Midbrain (tissue), 1 donor: ENCODE measurements around the gene ISG15.
"Not testable (repeated sequence)": the region's sequence is repeated elsewhere in the genome, so short reads cannot be mapped to it uniquely, and the experiment has no call there.

ENCODE experiments used
- DNase-seq: peaks from one replicate; lab custom pipeline; 2025; lab: John Stamatoyannopoulos, UW

Gene ISG15

DNA sequence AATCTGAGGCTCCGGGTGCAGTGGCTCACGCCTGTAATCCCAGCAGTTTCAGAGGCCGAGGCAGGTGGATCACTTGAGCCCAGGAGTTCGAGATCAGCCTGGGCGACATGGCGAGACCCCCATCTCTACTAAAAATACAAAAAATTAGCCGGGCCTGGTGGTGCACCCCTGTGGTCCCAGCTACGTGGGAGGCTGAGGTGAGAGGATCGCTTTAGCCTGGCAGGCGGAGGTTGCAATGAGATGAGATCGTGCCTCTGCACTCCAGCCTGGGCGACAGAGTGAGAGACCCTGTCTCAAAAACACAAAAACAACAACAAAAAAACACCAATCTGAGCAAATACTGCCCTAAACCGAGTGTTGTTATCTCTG lies 577 bp upstream of the ISG15 start:
- not testable (repeated sequence) for DNase-seq

DNA sequence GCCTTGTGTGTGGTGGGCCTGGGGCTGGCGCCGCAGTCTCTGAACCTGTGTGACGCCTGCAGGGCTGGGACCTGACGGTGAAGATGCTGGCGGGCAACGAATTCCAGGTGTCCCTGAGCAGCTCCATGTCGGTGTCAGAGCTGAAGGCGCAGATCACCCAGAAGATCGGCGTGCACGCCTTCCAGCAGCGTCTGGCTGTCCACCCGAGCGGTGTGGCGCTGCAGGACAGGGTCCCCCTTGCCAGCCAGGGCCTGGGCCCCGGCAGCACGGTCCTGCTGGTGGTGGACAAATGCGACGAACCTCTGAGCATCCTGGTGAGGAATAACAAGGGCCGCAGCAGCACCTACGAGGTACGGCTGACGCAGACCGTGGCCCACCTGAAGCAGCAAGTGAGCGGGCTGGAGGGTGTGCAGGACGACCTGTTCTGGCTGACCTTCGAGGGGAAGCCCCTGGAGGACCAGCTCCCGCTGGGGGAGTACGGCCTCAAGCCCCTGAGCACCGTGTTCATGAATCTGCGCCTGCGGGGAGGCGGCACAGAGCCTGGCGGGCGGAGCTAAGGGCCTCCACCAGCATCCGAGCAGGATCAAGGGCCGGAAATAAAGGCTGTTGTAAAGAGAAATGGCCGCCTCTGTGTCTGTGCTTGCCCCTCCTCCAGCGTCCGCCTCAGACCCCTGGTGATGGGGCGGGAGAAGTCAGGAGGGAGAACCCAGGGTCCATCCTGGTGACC lies 788 bp downstream of the ISG15 start:
- no peak for DNase-seq

DNA sequence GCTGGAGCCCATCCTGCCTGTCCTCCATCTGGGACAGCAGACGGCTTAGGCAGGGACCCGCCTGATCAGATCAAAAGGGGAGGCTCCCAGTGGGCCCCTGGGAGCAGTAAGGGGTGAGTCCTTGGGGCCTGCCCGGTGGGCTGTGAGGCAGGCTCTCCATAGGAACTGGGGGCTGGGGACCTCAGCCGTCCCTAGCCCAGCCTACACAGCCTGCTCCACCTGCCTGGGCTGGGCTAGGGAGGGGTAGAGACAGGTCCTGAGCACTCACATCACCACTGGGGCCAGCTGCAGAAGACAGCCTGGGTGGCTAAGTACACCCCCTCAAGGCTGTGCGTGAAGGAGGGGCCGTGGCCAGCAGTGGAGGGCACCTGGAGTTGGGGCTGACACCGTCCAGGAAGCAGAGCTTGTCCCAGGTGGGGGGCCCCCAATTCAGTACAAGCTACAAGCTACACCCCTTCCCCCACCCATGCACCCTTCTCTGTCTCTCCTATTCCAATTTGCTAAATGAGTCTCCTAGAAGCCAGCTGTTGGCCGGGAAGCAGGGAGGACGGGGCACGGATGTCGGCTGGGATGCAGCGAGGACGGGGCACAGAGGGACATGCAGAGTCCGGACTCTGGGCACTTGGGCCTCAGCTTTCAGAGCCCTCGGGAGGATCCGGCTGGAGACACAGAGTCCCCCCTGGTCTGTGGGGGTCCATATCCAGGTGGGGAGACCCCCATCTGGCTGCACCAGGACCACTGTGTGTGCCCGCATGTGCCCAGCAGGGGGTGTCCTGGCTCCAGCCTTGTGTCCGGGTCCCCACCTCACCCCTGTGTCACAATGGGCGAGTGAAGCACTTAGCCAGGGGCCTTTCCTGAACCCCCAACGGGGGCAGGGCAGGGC lies 1.7 kb downstream of the ISG15 start:
- DNase-seq, result no peak

DNA sequence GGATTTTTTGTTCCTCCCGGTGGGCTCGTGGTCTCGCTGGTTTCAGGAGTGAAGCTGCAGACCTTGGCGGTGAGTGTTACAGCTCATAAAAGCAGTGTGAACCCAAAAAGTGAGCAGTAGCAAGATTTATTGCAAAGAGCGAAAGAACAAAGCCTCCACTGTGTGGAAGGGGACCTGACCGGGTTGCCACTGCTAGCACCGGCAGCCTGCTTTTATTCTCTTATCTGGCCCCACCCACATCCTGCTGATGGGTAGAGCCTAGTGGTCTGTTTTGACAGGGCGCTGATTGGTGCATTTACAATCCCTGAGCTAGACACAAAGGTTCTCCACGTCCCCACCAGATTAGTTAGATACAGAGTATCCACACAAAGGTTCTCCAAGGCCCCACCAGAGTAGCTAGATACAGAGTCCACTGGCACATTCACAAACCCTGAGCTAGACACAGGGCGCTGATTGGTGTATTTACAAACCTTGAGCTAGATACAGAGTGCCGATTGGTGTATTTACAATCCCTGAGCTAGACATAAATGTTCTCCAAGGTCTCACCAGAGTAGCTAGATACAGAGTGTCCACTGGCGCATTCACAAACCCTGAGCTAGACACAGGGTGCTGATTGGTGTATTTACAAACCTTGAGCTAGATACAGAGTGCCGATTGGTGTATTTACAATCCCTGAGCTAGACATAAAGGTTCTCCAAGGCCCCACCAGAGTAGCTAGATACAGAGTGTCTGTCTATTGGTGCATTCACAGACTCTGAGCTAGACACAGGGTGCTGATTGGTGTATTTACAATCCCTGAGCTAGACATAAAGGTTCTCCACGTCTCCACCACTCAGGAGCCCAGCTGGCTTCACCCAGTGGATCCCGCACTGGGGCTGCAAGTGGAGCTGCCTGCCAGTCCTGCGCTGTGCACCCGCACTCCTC lies 4.4 kb downstream of the ISG15 start:
- DNase-seq, result not testable (repeated sequence)

DNA sequence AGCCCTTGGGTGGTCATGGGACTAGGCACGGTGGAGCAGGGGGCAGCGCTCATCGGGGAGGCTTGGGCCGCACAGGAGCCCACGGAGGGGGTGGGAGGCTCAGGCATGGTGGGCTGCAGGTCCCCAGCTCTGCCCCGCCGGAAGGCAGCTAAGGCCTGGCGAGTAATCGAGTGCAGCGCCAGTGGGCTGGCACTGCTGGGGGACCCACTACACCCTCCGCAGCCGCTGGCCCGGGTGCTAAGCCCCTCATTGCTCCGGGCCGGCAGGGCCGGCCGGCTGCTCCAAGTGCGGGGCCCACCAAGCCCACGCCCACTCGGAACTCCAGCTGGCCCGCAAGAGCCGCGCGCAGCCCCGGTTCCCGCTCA lies 5.0 kb downstream of the ISG15 start:
- not testable (repeated sequence) for DNase-seq

DNA sequence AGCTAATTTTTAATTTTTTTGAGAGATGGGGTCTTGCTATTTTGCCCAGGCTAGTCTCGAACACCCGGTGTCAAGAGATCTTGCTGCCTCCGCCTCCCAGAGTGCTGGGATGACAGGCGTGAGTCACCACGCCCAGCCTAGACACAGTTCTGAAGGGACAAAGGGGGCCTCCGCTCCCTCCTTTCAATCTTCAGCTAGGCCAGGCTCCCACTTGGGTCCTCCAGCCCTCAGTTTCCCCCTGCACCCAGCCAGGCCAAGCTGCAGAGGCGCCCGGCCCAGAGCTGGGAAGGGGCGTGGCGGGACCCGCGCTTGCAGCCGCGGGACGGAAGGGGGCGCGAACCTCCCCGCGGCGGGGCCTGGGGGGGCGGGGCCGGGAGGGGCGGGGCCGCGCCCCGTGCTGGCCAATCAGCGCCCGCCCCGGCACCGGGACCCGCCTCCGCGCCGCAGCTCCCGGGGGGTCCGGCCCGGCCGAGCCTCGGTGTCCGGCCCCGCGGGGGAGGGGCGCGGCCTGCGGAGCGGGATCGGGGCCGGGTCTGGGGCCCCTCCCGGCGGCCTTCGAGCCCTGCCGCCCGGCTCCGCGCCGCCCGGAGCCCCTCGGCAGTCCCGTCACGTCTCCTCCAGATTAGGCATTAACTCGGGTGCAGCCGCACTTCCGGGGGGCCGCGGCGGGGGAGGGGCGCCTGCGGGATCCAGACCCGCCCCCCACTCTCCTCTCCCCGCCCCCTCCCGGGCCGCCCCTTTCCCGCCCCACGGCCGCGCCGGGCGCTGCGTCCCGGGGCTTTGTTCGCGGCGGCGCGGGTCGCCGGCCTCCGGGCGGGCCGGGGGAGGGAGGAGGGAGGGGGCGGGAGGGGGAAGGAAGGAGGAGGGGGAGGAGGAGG lies 6.1 kb downstream of the ISG15 start:
- DNase-seq, result peak; percentile 86

DNA sequence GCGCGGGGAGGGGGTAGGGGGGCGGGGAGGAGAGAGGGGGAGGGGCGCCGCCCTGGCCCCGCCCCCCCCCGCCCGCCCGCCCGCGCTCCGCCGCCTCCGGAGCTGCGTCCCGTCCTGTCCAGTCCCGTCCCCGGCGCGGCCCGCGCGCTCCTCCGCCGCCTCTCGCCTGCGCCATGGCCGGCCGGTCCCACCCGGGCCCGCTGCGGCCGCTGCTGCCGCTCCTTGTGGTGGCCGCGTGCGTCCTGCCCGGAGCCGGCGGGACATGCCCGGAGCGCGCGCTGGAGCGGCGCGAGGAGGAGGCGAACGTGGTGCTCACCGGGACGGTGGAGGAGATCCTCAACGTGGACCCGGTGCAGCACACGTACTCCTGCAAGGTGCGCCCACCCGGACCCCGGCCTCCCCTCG lies 6.7 kb downstream of the ISG15 start, which contains the start of gene AGRN:
Gene AGRN (plus strand): TSS at position 121 of the 405 bp plus-strand sequence. CDS start 53 bp downstream, at position 174.
- no peak for DNase-seq

DNA sequence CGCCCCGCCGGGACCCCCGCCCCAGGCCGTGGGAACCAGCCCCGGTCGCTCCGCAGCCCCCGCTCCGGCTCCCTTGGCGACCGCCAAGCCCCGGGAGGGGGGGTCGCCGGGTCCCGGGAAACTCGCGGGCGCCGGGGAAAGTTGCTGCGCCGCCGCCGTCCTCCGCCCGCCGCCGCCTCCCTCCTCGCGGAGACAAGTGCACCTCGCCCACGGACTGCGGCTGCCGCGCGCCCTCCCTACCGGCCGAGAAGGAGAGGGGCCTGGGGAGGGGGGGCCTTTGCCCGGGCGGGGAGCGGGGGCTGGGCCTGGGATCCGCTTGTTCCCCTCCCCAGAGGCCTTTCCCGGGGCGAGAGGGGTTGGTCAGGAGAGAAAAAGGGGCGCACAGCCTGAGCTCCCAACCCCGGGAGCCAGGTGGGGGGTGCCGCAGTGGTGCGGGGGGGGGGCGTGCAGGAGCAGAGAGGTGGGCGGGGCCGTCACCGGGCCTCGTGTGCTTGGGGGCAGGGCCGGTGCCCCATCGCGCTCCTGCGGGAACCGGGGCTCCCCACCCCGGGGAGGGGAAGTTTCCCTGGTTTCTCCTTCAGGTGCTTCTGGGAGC lies 7.2 kb downstream of the ISG15 start:
- DNase-seq, result no peak

DNA sequence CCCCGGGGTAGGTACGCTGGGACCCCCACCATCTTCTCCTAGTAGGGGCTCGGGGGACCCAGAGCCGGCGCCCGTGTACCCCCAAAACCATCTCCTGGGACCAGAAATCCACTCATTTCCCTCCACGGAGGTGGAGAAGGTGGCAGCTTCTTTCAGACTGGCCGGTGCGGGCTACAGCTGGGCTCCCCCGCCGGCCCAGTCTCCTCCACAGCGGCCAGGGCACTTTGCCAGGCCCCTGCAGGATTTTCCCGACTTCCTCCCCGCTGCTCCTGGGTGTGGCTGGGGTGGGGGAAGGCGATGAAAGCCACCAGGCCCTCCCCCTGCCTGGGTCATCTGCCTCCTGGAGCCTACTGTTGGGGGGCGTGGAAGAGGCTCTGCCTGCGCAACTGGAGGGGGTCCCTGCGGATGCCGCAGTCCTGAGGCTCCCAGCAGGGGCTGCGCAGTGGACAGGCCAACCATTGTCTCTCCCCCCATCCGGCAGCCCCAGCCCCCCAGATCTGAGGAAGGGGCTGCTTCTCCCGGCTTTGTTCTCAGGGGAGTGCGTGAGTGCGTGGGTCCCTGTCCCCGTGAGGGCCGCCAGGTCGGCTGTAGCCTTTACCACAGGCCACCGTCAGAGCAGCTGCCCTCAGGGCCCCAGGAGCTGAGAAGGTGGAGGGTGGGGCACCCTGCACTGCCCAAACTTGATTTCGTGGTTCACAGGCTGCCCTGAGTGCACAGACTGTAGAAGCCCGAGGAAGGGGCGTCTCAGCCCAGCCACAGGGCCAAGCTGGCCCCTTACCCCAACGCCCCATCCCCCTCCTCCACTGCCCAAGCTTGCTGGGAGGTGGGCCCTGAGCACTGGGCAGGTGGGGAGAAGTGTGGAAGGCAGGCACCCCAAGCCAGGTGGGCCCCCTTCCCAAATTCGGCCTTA lies 8.0 kb downstream of the ISG15 start:
- DNase-seq, result no peak

DNA sequence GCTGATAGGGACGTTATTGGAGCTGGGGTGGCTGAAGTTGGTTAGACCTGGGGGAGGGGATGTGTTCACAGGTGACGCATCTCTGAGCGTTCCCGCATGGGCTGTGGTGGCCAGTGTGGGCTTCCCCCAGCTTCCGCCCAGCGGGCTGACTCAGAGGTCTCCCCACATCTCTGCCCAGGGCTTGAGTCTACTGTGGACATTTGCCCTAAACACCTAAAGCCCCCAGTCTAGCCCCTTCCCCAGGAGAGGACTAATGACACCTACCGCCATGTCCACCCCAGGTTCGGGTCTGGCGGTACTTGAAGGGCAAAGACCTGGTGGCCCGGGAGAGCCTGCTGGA lies 8.6 kb downstream of the ISG15 start:
- DNase-seq, result no peak

DNA sequence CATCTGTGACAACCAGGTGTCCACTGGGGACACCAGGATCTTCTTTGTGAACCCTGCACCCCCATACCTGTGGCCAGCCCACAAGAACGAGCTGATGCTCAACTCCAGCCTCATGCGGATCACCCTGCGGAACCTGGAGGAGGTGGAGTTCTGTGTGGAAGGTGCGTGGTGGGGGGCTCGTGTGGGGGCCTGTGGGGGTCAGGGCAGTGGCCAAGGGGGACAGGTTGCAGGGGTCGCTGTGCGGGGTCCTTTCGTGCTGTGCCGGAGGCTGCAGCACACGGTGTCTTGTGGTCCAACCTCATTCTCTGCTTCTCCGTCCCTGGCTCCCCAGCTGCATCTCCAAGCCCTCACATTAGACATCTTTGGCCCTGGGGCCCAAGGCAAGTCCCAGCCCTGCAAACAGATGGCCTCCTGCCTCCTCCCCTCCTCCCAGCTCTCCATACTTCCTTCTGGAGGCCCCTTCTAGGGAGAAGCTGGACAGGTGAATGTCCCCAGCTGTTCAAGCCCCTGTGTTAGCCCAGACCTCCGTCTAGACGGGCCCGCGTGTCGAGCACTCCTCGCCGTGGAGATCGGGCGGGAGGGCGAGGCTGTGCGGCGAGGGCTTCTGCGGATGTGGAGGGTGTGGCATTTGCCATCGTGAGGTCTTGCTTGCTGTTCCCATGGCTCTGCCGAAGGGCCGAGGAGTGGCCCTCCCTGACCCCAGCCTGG lies 9.2 kb downstream of the ISG15 start:
- DNase-seq, result no peak

DNA sequence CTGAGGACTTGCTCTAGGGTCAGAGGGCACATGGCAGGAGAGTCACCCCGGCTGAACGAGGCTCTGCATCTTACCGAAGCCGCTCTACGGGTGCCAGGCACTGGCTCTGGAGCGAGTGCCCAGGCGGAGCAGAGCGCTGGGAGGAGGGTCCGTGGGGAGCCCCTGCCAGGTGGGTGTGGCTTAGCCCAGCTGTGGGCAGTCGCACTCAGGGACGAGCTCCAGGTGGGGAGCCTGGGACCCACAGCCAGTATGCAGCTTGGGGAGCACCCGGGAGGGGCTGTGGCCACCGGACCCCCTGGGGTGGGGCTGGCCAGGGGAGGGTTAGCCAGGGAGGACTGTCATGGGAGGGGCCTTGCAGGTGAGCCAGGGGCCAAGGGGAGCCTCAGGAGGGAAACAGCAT lies 10.4 kb downstream of the ISG15 start:
- no peak for DNase-seq

DNA sequence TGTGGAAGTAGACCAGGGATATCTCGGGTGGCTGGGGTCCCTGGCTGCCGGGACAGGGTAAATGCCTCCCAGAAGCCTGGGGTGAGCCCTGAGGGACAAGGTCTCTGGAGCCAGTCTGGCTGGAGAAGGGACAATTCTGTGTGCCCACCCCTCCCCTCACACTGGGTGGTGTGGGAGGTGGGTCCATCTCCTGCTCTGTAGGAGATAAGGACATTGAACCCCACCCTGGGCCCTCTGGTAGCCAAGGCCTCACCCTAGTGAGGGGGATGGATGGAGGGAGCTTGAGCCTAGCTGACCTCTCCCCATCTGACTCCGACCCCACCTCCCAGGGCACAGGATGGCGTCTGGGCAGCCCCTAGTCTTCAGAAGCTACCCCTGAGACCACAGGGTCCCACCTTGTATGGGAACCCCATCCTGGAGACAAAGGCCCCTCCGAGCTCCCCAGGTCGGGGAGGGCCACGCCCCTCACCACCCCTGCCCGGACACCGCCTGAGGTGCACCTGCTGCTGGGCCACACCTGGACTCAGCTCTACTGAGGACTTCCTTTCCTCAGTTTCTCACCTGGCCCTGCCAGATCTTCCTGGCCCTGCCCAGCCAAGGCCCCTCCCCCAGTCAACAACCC lies 11.0 kb downstream of the ISG15 start:
- no peak for DNase-seq

DNA sequence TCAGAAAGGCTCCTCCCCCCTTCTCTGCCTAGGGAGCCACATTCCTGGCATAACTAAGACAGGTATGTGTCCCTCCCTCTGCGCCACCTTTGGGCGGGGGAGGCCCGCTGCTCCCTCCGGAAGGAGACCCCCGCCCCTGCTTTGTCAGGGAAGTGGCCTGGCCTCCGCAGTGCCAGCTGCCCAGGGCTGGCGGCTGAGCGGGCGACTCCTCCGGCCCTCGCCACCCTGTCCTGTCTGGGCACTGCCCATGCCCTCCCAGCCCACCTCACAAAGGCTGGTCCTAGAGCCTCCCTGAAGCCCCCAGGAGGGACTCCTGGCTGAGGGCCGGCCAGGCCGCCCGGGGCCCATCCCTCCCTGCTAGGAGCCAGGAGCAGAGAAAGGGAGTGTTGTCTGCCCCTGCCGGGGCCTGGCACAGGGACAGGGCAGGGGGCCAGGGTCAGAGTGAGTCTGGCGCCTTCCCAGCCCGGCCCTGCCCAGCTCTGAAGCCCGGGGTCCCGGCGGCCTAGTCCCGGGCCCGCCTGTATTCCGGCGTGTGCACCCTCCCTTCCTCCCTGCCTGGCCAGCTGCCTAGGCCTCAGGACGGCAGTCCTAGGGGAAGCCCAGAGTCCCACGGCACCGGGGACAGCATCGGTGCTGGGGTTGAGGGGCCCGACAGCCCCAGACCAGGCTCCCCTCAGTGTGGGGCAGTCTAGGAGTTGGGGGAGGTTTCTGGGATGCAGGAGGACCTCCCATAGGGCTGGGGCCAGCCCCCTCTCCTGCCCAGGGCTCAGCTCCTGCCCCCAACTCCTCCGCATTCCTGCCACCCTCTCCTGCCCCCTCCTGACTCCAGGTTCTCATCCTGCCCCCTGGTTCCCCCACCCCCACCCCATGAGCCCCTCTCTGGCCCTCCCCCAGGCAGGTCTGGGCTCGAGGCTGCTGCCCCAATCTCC lies 11.7 kb downstream of the ISG15 start:
- peak; percentile 40 for DNase-seq

DNA sequence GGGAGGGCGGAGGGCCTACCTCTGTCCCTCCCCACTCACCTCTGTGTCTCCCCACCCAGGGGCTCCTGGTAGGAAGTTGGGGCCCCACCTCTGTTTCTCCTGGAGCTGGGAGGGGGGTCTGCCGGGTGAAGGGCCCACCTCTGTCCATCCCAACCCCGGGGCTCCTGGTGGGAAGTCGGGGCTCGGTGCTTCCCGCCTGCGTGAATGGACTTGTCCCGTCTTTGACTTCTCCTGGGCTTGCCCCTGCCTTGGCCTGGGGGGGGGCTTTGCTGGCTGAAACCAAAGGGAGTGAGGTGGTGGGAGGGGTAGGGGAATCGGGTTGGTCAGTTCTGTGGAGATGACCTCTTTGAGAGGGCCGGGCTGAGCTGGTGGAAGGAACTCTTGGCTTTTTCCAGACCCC lies 12.4 kb downstream of the ISG15 start:
- no peak for DNase-seq

DNA sequence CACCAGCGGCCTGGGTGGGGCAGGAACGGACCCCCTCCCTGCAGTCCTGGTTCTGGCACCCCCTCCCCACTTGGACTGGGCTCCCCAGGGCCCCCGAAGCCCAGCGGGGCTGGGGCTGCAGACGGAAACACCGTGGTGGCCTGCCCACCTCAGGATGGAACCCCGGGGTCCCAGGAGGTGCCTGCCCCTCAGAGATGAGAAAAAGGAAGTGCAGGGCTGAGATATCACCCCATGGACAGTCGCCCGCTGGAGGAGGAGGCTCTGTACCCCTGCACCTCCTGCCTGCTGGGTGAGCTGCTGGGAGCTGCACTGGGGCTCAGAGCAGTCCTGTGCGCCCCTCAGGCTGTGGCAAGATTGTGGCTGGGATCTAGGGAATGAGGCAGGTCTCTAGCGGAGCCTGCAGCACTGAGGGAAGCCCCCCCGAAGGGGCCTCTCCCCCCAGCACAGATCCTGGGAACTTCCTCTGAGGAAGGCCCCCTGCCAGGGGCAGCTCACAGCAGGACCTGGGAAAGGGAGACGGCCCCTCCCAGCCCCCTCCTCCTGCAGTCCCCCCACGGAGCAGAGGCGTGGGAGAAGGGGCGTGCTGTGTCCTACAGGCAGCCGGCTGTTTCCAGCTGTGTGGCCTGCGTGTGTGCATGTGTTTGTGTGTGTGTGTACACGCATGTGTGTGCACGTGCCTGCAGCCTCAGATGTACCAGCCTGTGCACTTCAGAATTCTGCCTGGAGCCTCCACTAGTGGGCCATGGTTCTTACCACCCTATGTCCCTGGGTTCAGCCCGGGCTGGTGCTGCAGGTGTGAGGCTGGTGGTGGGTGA lies 13.5 kb downstream of the ISG15 start:
- no peak for DNase-seq

DNA sequence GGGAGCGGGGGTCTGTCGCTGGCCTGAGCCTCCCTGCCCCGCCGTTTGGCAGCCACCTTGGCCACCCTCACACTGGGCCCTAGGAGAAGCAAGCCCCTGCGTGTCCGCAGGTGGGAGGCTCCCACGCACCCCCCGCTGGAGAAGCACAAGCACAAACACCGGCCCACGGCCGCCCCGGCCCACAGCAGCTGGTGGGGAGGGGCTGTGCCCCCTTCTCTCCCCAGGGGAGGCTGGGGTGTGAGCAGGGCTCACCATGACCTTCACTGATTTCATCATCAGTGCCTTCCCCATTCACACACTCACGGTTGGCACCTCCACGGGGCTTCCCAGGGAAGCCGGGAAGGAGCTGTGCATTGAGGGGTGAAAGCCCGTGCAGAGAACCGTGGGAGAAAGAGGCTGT lies 14.5 kb downstream of the ISG15 start:
- no peak for DNase-seq
